Measurements from ENCODE around the gene ATL1. TPM values are rescaled to one million over a fixed set of nuclear protein-coding genes. Genes with fewer than 3 reads are reported as not detected.

The ATL1 gene
- total RNA-seq, 2 donors from 2014 or later = 0.88 to 1.7 TPM

DNA sequence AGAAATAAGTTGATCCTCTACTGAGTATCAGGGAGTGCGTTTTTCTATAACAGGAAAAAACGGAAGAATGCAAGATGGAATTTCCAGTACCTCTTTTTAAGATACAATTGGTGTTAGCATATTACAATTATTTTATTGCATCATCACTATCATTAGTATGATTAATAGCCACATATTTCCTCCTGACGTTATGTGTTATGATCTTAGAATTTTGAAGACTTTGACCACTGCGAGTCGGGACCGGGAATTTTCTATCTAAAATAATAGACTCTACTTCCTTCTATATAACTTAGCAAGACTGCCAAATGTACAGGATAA is 108.8 kb downstream of the ATL1 start:
- Mint-ChIP-seq H3K27ac (no peak overlapping the region), H3K9me3 (no peaks in the 10 kb centered on the region), H3K4me1 (peaks cover 19% of the 10 kb centered on the region), H3K27me3 (ENCODE audit: insufficient read depth) (no peaks in the 10 kb centered on the region), H3K4me3 (no peak overlapping the region), H3K36me3 (ENCODE audit: low read depth) (peaks cover 9% of the 10 kb centered on the region)
- H3K27ac ChIP-seq (ENCODE audit: low read depth, low read length) = peak overlapping the region; percentile 98
- H3K9me3 ChIP-seq (ENCODE audit: control insufficient read depth, low read length) = no peaks in the 10 kb centered on the region
- H3K9ac ChIP-seq (ENCODE audit: extremely low read depth, low read length, poor library complexity, severe bottlenecking) = peak overlapping the region; percentile 92
- H3K4me1 ChIP-seq (ENCODE audit: control insufficient read depth, insufficient read depth, low read length) = peaks cover 4% of the 10 kb centered on the region
- 23 to 55% methylated on average over 2 to 6 of the region's 6 CpGs for WGBS, 2 experiments (ENCODE audit: insufficient coverage in 1 of 2, insufficient read length in 1 of 2)
- TF ChIP-seq, protein P1, sequence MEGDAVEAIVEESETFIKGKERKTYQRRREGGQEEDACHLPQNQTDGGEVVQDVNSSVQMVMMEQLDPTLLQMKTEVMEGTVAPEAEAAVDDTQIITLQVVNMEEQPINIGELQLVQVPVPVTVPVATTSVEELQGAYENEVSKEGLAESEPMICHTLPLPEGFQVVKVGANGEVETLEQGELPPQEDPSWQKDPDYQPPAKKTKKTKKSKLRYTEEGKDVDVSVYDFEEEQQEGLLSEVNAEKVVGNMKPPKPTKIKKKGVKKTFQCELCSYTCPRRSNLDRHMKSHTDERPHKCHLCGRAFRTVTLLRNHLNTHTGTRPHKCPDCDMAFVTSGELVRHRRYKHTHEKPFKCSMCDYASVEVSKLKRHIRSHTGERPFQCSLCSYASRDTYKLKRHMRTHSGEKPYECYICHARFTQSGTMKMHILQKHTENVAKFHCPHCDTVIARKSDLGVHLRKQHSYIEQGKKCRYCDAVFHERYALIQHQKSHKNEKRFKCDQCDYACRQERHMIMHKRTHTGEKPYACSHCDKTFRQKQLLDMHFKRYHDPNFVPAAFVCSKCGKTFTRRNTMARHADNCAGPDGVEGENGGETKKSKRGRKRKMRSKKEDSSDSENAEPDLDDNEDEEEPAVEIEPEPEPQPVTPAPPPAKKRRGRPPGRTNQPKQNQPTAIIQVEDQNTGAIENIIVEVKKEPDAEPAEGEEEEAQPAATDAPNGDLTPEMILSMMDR (conservative IDR thresholded peaks at IDR 0.05) = no peak
- no peaks in the 10 kb centered on the region for H3K27me3 ChIP-seq (ENCODE audit: control insufficient read depth, insufficient read depth, low read length, poor library complexity, severe bottlenecking)
- peaks cover 11% of the 10 kb centered on the region for H3K36me3 ChIP-seq (ENCODE audit: control insufficient read depth, insufficient read depth, low read length)
- H3K4me3 ChIP-seq (ENCODE audit: low read length) = peak overlapping the region; percentile 99
- DNase-seq = no peak

DNA sequence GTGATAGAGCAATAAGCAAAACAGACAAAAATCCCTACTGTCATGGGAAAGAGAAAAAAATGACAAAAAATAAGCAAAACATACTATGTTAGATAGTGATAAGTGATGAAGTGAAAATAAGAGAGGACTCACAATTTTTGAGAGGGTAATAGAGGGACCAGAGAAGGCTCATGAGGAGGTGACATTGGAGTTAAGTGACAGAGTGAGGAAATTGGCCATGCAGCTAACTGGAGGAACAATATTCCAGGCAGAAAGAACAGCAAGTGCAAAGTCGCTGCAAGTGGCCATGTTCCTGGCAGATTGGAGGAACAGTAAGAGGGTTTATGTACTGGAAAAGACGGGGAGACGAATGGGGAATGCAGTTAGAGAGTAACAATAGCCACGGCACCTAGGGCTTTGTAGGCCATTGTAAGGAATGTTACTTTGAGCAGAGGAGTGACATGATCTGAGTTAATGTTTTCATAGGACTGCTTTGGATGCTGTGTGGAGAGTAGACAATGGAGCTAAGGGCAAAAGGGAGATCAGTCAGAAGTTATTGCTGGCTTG is 109.6 kb downstream of the ATL1 start:
- H3K27me3 Mint-ChIP-seq (ENCODE audit: insufficient read depth) = no peaks in the 10 kb centered on the region
- H3K9ac ChIP-seq (ENCODE audit: extremely low read depth, low read length, poor library complexity, severe bottlenecking) = no peak overlapping the region
- no peaks in the 10 kb centered on the region for H3K27me3 ChIP-seq (ENCODE audit: control insufficient read depth, insufficient read depth, low read length, poor library complexity, severe bottlenecking)
- peaks cover 4% of the 10 kb centered on the region for H3K4me1 ChIP-seq (ENCODE audit: control insufficient read depth, insufficient read depth, low read length)
- H3K36me3 ChIP-seq (ENCODE audit: control insufficient read depth, insufficient read depth, low read length) = peaks cover 3% of the 10 kb centered on the region
- H3K27ac Mint-ChIP-seq = no peak overlapping the region
- DNase-seq = peak; percentile 53
- no peaks in the 10 kb centered on the region for H3K9me3 ChIP-seq (ENCODE audit: control insufficient read depth, low read length)
- H3K27ac ChIP-seq (ENCODE audit: low read depth, low read length) = no peak overlapping the region
- H3K4me1 Mint-ChIP-seq = peaks cover 17% of the 10 kb centered on the region
- no peak overlapping the region for H3K4me3 ChIP-seq (ENCODE audit: low read length)
- H3K36me3 Mint-ChIP-seq (ENCODE audit: low read depth) = peaks cover 4% of the 10 kb centered on the region
- H3K4me3 Mint-ChIP-seq = no peak overlapping the region
- TF ChIP-seq, protein P1 (conservative IDR thresholded peaks at IDR 0.05) = no peak
- WGBS, 2 experiments (ENCODE audit: insufficient coverage in 1 of 2, insufficient read length in 1 of 2) = 71 to 78% methylated on average over 4 of the region's 4 CpGs
- H3K9me3 Mint-ChIP-seq = no peaks in the 10 kb centered on the region

DNA sequence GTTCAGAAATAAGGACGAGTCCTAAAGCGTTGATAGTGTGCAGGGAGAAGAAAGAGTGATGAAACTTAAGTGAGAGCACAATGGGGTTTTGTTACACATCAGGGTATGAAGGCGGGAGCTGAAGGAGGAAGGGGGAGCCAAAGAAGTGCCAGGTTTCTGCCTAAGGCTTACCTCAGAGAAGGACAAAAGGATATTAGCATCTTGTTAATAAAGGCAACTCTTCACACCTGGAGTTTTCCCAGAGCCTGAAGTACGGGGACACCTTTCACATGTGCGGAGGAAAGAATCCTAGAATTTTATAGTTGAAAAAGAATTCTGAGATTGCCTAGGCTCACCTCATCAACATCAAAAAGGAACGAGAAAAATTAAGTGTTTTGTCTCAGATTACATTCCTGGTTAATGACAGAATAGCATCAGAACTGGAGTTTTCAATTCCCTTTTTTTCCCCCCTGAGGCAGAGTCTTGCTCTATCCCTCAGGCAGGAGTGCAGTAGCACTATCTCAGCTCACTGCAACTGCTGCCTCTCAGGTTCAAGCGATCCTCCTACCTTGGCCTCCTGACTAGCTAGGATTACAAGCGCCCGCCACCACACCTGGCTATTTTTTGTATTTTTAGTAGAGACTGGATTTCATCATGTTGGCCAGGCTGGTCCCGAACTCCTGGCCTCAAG is 110.4 kb downstream of the ATL1 start:
- Histone ChIP-seq H3K4me3 (ENCODE audit: low read length) (no peak overlapping the region), H3K9ac (ENCODE audit: extremely low read depth, low read length, poor library complexity, severe bottlenecking) (no peak overlapping the region), H3K27ac (ENCODE audit: low read depth, low read length) (no peak overlapping the region), H3K27me3 (ENCODE audit: control insufficient read depth, insufficient read depth, low read length, poor library complexity, severe bottlenecking) (no peaks in the 10 kb centered on the region), H3K36me3 (ENCODE audit: control insufficient read depth, insufficient read depth, low read length) (no peaks in the 10 kb centered on the region), H3K4me1 (ENCODE audit: control insufficient read depth, insufficient read depth, low read length) (peaks cover 3% of the 10 kb centered on the region), H3K9me3 (ENCODE audit: control insufficient read depth, low read length) (no peaks in the 10 kb centered on the region)
- TF ChIP-seq, protein P1 (conservative IDR thresholded peaks at IDR 0.05) = no peak
- no peaks in the 10 kb centered on the region for H3K9me3 Mint-ChIP-seq
- H3K4me1 Mint-ChIP-seq = peaks cover 11% of the 10 kb centered on the region
- DNase-seq = peak; percentile 67
- H3K4me3 Mint-ChIP-seq = no peak overlapping the region
- H3K27ac Mint-ChIP-seq = no peak overlapping the region
- 74 to 80% methylated on average over 10 of the region's 10 CpGs for WGBS, 2 experiments (ENCODE audit: insufficient coverage in 1 of 2, insufficient read length in 1 of 2)
- no peaks in the 10 kb centered on the region for H3K36me3 Mint-ChIP-seq (ENCODE audit: low read depth)
- H3K27me3 Mint-ChIP-seq (ENCODE audit: insufficient read depth) = no peaks in the 10 kb centered on the region
